ENCODE measurements around the gene CBX5. TPM values are rescaled to one million over a fixed set of nuclear protein-coding genes. Genes with fewer than 3 reads are reported as not detected.
A peak's percentile ranks its signal among the peaks of the same experiment; 100 is the strongest.

Gene CBX5
- total RNA-seq, 1 experiment from 2014 or later, result 109 TPM

DNA sequence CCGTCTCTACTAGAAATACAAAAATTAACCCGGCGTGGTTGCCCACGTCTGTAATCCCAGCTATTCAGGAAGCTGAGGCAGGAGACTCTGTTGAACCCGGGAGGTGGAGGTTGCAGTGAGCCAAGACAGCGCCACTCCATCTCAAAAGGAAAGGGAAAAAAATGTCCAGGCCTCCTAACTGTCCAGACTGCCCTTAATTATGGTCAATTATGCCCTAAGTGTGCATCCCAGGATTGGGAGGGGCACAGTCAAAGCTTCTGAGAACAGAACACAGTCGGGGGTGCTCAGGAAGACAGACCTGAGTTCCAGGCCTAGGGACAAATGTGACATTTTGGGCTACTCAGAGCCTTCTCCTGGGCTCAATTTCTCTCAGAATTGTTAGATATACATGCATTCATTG, 59.4 kb downstream of the CBX5 start:
- no peak for DNase-seq (ENCODE audit: unreplicated experiment)
- Mint-ChIP-seq H3K27me3 (ENCODE audit: insufficient read depth, unreplicated experiment) (no peaks in the 10 kb centered on the region), H3K36me3 (ENCODE audit: insufficient read depth, unreplicated experiment) (peaks cover 7% of the 10 kb centered on the region), H3K4me1 (ENCODE audit: insufficient read depth, unreplicated experiment) (peaks cover 18% of the 10 kb centered on the region), H3K4me3 (ENCODE audit: unreplicated experiment) (no peak overlapping the region), H3K27ac (ENCODE audit: low read depth, unreplicated experiment) (no peak overlapping the region), H3K9me3 (ENCODE audit: unreplicated experiment) (no peaks in the 10 kb centered on the region)
- POLR2A ChIA-PET, result interaction anchor here (0.7 to 1.6 kb wide), 4 partner anchors 8 to 220 kb away, joined by 3 to 4 read pairs (median 4); partner anchors contain the start of gene HOXC9
- BruUV-seq (replicated peaks), result no TSS peak
- CTCF ChIA-PET, result interaction anchor here (0.5 to 4.0 kb wide), 23 partner anchors 9 to 197 kb away, joined by 3 to 23 read pairs (median 4); no protein-coding TSS in a partner anchor
- intact Hi-C loops (cut with micrococcal nuclease), result loop anchor here (1.0 to 5.0 kb wide), 4 partner anchors 57 to 148 kb away; no protein-coding TSS in a partner anchor
- no peak for TF ChIP-seq CTCF (IDR thresholded peaks at IDR 0.05; ENCODE audit: unreplicated experiment)

- no TSS peak for BruUV-seq (replicated peaks)
- Mint-ChIP-seq H3K9me3 (ENCODE audit: unreplicated experiment) (no peaks in the 10 kb centered on the region), H3K27me3 (ENCODE audit: insufficient read depth, unreplicated experiment) (no peaks in the 10 kb centered on the region), H3K27ac (ENCODE audit: low read depth, unreplicated experiment) (no peak overlapping the region), H3K4me3 (ENCODE audit: unreplicated experiment) (no peak overlapping the region), H3K36me3 (ENCODE audit: insufficient read depth, unreplicated experiment) (peaks cover 7% of the 10 kb centered on the region), H3K4me1 (ENCODE audit: insufficient read depth, unreplicated experiment) (peaks cover 18% of the 10 kb centered on the region)
- POLR2A ChIA-PET, result interaction anchor here (0.7 to 1.6 kb wide), 4 partner anchors 8 to 220 kb away, joined by 3 to 4 read pairs (median 4); partner anchors contain the start of gene HOXC9
- intact Hi-C loops (cut with micrococcal nuclease), result loop anchor here (1.0 to 5.0 kb wide), 4 partner anchors 57 to 149 kb away; no protein-coding TSS in a partner anchor
- DNase-seq (ENCODE audit: unreplicated experiment), result peak; percentile 75
- peak; percentile 78 for TF ChIP-seq CTCF (IDR thresholded peaks at IDR 0.05; ENCODE audit: unreplicated experiment)
- CTCF ChIA-PET, result interaction anchor here (0.5 to 4.0 kb wide), 27 partner anchors 8 to 534 kb away, joined by 3 to 23 read pairs (median 4); partner anchors contain the start of gene HOXC5
Measured at GRCh38 chr12:54220092-54220557, 59.8 kb downstream of the CBX5 start.

GRCh38 chr12:54217774-54218241, 62.1 kb downstream of the CBX5 start:
- Mint-ChIP-seq H3K36me3 (ENCODE audit: insufficient read depth, unreplicated experiment) (peaks cover 7% of the 10 kb centered on the region), H3K27ac (ENCODE audit: low read depth, unreplicated experiment) (no peak overlapping the region)

More at GRCh38 chr12:54217774-54218241, 62.1 kb downstream of the CBX5 start:
- ChIA-PET POLR2A (no interaction called here), CTCF (interaction anchor here (0.6 to 3.8 kb wide), 13 partner anchors 10 to 471 kb away, joined by 3 to 23 read pairs (median 5); partner anchors contain the start of gene HOXC9)
- BruUV-seq (replicated peaks), result no TSS peak
- no peaks in the 10 kb centered on the region for H3K9me3 Mint-ChIP-seq (ENCODE audit: unreplicated experiment)
- intact Hi-C loops (cut with micrococcal nuclease), result no loop called here
- no peak overlapping the region for H3K4me3 Mint-ChIP-seq (ENCODE audit: unreplicated experiment)
- H3K4me1 Mint-ChIP-seq (ENCODE audit: insufficient read depth, unreplicated experiment), result peaks cover 18% of the 10 kb centered on the region
- no peaks in the 10 kb centered on the region for H3K27me3 Mint-ChIP-seq (ENCODE audit: insufficient read depth, unreplicated experiment)
- no peak for DNase-seq (ENCODE audit: unreplicated experiment)
- TF ChIP-seq CTCF (IDR thresholded peaks at IDR 0.05; ENCODE audit: unreplicated experiment), result no peak
